ENCODE data around the gene GHITM.

Gene GHITM

DNA sequence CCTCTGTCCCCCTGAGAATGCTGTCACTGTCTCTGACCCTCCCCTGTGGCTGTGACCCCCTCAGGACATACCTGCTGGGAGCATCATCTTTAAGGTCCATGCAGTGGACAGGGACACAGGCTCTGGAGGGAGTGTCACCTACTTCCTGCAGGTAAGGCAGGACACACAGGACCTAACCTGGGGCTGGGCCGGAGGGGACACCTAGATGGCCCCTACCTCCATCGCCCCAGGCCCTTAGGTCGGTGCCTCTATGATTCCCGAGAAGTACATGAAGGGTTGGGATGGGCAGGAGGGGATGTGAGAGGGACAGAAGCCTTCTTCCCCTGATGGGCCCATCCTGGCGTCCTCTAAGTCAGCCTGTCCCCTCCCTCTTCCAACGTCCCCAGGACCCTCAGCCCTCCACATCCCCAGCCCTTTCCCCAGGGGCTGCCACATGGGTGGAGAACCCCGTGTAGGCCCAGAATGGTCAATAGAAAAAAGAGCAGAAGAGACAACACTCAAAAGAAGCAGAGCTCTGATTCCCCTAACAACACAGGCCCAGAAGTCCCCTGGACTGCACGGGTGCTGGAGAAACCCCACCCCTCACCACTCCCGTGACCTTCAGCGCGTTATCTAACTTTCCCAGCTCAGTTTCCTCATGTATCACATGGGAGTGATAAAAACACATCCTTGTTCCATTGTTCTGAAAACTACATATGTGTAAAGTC, 61.4 kb downstream of the GHITM start:
- no peak for DNase-seq (ENCODE audit: low read depth in 2 of 2)

DNA sequence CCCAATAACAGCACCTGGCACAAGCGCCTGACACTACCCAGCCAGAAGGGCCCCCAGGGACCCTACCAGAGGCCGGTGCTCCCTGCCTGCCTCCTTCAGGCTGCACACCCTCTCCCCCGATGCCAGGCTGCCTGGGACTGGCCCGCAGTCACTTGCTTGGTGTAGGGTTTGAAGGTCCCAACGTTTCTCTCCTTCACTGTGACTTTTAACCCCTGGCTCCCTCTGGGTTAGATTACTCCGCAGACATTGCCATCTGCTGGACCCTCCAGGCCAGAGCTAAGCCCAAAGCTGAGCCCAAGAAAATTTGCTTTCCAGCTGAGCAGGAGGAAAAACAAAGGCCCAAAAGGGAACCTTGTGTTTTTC, 61.9 kb downstream of the GHITM start:
- DNase-seq (ENCODE audit: low read depth in 2 of 2): no peak

DNA sequence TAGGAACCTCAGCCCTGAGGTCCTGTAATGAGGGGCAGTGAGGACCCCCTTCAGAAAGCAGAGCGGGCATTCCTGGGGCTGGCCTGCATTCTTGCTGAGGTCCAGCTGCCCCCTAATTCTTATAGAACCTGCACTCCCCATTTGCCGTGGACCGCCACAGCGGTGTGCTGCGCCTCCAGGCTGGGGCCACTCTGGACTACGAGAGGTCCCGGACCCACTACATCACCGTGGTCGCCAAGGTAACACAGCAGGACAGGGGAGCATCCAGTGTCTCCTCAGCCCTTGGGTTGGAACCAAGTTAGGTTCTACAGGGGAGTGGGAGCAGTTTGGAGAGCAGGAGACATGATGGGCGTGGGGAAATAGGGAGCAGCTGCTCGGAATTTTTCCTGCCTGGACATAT, 62.4 kb downstream of the GHITM start:
- no peak for DNase-seq (ENCODE audit: low read depth in 2 of 2)

DNA sequence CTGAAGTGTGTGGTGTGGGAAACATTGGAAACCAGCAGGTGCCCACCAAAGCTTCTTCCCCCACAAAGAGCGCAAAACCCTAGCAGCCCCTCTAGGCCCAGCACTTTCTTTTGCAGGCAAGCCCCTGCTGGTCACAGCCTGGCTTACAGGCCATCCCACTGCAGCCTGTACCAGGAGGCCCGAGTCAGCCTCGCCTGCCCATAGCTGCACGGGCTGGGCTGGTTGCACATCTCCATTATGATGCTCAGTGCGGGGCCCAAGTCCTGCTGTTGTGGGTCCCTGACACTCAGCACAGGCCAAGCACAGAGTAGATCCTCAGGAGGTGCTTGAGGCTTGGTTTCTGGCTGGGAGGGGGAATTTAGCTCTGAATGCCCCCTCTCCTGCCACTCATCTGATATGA, 63.0 kb downstream of the GHITM start:
- DNase-seq (ENCODE audit: low read depth in 2 of 2): no peak
